Germinal center (tissue), 1 donor: ENCODE data around the gene C15orf39.

Experiments
- DNase-seq: peaks from one replicate; pipeline ENCODE4 v3.0.0; 2012; ENCODE audit warnings: mixed read lengths, low spot score

Gene C15orf39

GRCh38 chr15:75197062-75197630 is 4.5 kb upstream of the C15orf39 start:
- no peak for DNase-seq

- DNase-seq, result peak; percentile 52
Observed at GRCh38 chr15:75198560-75199356, 2.9 kb upstream of the C15orf39 start.

- no peak for DNase-seq
Observed at GRCh38 chr15:75199357-75199940, 2.2 kb upstream of the C15orf39 start.

- no peak for DNase-seq
Observed at GRCh38 chr15:75200391-75200764, 1.3 kb upstream of the C15orf39 start.

- peak; percentile 59 for DNase-seq
Observed at GRCh38 chr15:75200765-75201615, 692 bp upstream of the C15orf39 start.

GRCh38 chr15:75202251-75203016 is 752 bp downstream of the C15orf39 start:
- peak; percentile 90 for DNase-seq

GRCh38 chr15:75203017-75203907 is 1.6 kb downstream of the C15orf39 start:
- no peak for DNase-seq

- DNase-seq, result no peak
Observed at GRCh38 chr15:75203908-75204263, 2.2 kb downstream of the C15orf39 start.

- DNase-seq, result peak; percentile 92
Observed at GRCh38 chr15:75204340-75205063, 2.8 kb downstream of the C15orf39 start.

GRCh38 chr15:75205064-75205395 is 3.3 kb downstream of the C15orf39 start:
- no peak for DNase-seq

- no peak for DNase-seq
Observed at GRCh38 chr15:75206006-75206405, 4.3 kb downstream of the C15orf39 start.

GRCh38 chr15:75206803-75207617 is 5.3 kb downstream of the C15orf39 start:
- DNase-seq, result no peak

- DNase-seq, result no peak
Observed at GRCh38 chr15:75207618-75208500, 6.2 kb downstream of the C15orf39 start.

- no peak for DNase-seq
Observed at GRCh38 chr15:75208501-75209288, 7.0 kb downstream of the C15orf39 start.

GRCh38 chr15:75209289-75209676 is 7.6 kb downstream of the C15orf39 start:
- DNase-seq, result no peak

- no peak for DNase-seq
Observed at GRCh38 chr15:75210811-75211230, 9.1 kb downstream of the C15orf39 start.

- DNase-seq, result no peak
Observed at GRCh38 chr15:75211436-75212199, 9.9 kb downstream of the C15orf39 start.
